K562 (cell line): Measurements from ENCODE around the gene PALMD. TPM values are rescaled to one million over a fixed set of nuclear protein-coding genes. Genes with fewer than 3 reads are reported as not detected.

Experiments used
- ATF2 ChIP-seq: sonication (generic); formaldehyde crosslinking; IDR thresholded peaks from 2 replicates; pipeline ENCODE4 v1.8.1; 2022; ENCODE audit warnings: missing genetic modification reagents
- ATF3 ChIP-seq, 2 experiments: fragments of 450-650 bp in 1 of 2; sonication (generic) in 1 of 2; formaldehyde crosslinking in 1 of 2; IDR thresholded peaks in 1 of 2; conservative IDR thresholded peaks in 1 of 2; 2 replicates each; pipeline versions ENCODE4 v1.6.1 to v1.8.1; 2016 to 2023; ENCODE audit warnings: mild to moderate bottlenecking in 2 of 2, moderate library complexity in 2 of 2, inconsistent platforms in 1 of 2, missing genetic modification reagents in 1 of 2
- BACH1 ChIP-seq: fragments of 200-800 bp; sonication (Bioruptor generic); IDR thresholded peaks from 2 replicates; pipeline ENCODE4 v1.6.1; 2016; ENCODE audit warnings: missing genetic modification characterization, missing compliant biosample characterization
- BRF1 ChIP-seq: IDR thresholded peaks from 3 replicates; pipeline ENCODE4 v1.6.1; 2011; ENCODE audit warnings: borderline replicate concordance, mild to moderate bottlenecking; ENCODE audit not compliant: insufficient read length; ENCODE audit errors: extremely low read depth
- COPS2 ChIP-seq: fragments of 450-650 bp; conservative IDR thresholded peaks from 2 replicates; pipeline ENCODE4 v1.6.1; 2016; ENCODE audit warnings: mild to moderate bottlenecking, moderate library complexity
- CREBBP ChIP-seq: IDR thresholded peaks from one replicate; pipeline ENCODE4 v1.6.1; 2012; ENCODE audit warnings: low read depth, mild to moderate bottlenecking, control low read depth, inconsistent platforms, low read length
- DIDO1 ChIP-seq: fragments of 450-650 bp; IDR thresholded peaks from 2 replicates; pipeline ENCODE4 v1.6.1; 2016; ENCODE audit warnings: low read depth, missing biosample characterization, missing genetic modification characterization
- NCOA6 ChIP-seq: fragments of 450-650 bp; IDR thresholded peaks from 2 replicates; pipeline ENCODE4 v1.6.1; 2017; ENCODE audit warnings: mild to moderate bottlenecking
- NFE2L1 ChIP-seq: fragments of 450-650 bp; IDR thresholded peaks from 2 replicates; pipeline ENCODE4 v1.6.1; 2016; ENCODE audit warnings: missing genetic modification characterization, low read depth, mild to moderate bottlenecking, missing compliant biosample characterization, moderate library complexity, borderline replicate concordance
- STAT5B ChIP-seq: fragments of 250-450 bp; sonication (Bioruptor Pico); IDR thresholded peaks from 2 replicates; pipeline ENCODE4 v1.8.0; 2021; ENCODE audit warnings: mild to moderate bottlenecking, inconsistent platforms
- ZNF75A ChIP-seq: fragments of 450-650 bp; formaldehyde crosslinking; IDR thresholded peaks from 2 replicates; pipeline ENCODE4 v1.4.0; 2020; ENCODE audit warnings: mild to moderate bottlenecking
- polyA plus RNA-seq, 8 experiments: library from polyadenylated mRNA; depleted of rRNA in 4 of 8; stranded (reverse) in 5 of 8; unstranded in 3 of 8; fragments of >200 nt; fragmentation: Nextera tagmentation in 2 of 8; fragmentation: Illumina TruSeq in 1 of 8; extraction: Ambion mirVana in 2 of 8; extraction: Trizol in 1 of 8; gene quantifications; 2 replicates each; pipeline versions ENCODE4 v1.2.1 to v1.2.3, GENCODE V29; 2011 to 2014; ENCODE audit warnings: inconsistent platforms in 1 of 8, missing spikeins in 1 of 8
- total RNA-seq, 7 experiments: library from RNA; depleted of rRNA in 6 of 7; stranded (reverse); fragments of >200 nt in 6 of 7; fragmentation: Illumina TruSeq in 2 of 7; extraction: Trizol in 2 of 7; gene quantifications; 2 replicates each; pipeline versions ENCODE4 v1.2.1 to v1.2.3, GENCODE V29; 2011 to 2021; ENCODE audit warnings: low replicate concordance in 1 of 7

Gene PALMD
- total and polyA plus RNA-seq, 9 of the 15 experiments (the other 6 are each of a cell fraction or from before 2014, with no cell fraction given) = 2.7 to 13.5 (median 5.4) TPM

- no peak for TF ChIP-seq STAT5B (CRISPR knock-in tag)
- no peak for TF ChIP-seq NFE2L1 (tag)
- TF ChIP-seq CREBBP = no peak
- TF ChIP-seq NCOA6 = no peak
- TF ChIP-seq COPS2 = no peak
- TF ChIP-seq ATF3 (IDR thresholded peaks at IDR 0.05) = peak; percentile 60
- no peak for TF ChIP-seq ATF3 (CRISPR knock-in tag; conservative IDR thresholded peaks at IDR 0.05)
- TF ChIP-seq BRF1 = no peak
- TF ChIP-seq BACH1 (tag) = no peak
- no peak for TF ChIP-seq ZNF75A (CRISPR knock-in tag)
- TF ChIP-seq DIDO1 (tag) = no peak
- TF ChIP-seq ATF2 (CRISPR knock-in tag) = no peak
These were observed 19.3 kb downstream of the PALMD start (continued) for GRCh38 chr1:99665212-99665611.
